ENCODE measurements around the gene AIF1L. TPM values are rescaled to one million over a fixed set of nuclear protein-coding genes. Genes with fewer than 3 reads are reported as not detected.

AIF1L gene
- total and polyA plus RNA-seq, 8 donors: 9.3 to 49.2 (median 41.5) TPM

- TF ChIP-seq, protein P1, sequence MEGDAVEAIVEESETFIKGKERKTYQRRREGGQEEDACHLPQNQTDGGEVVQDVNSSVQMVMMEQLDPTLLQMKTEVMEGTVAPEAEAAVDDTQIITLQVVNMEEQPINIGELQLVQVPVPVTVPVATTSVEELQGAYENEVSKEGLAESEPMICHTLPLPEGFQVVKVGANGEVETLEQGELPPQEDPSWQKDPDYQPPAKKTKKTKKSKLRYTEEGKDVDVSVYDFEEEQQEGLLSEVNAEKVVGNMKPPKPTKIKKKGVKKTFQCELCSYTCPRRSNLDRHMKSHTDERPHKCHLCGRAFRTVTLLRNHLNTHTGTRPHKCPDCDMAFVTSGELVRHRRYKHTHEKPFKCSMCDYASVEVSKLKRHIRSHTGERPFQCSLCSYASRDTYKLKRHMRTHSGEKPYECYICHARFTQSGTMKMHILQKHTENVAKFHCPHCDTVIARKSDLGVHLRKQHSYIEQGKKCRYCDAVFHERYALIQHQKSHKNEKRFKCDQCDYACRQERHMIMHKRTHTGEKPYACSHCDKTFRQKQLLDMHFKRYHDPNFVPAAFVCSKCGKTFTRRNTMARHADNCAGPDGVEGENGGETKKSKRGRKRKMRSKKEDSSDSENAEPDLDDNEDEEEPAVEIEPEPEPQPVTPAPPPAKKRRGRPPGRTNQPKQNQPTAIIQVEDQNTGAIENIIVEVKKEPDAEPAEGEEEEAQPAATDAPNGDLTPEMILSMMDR (IDR thresholded peaks at IDR 0.05): no peak
- H3K4me1 ChIP-seq: peaks cover 6 to 17% of the 10 kb centered on the region in 2 donors
These were observed 2.3 kb upstream of the AIF1L start for GRCh38 chr9:131094015-131094414.

GRCh38 chr9:131094622-131095021 is 1.7 kb upstream of the AIF1L start:
- Histone ChIP-seq H3K4me3 (no peak overlapping the region), H3K27me3 (peaks cover 14 to 54% of the 10 kb centered on the region in 2 donors), H3K4me1 (peaks cover 6 to 17% of the 10 kb centered on the region in 2 donors), H3K27ac (no peak overlapping the region), H3K36me3 (no peaks in the 10 kb centered on the region), H3K9me3 (no peaks in the 10 kb centered on the region)
- DNase-seq (no peak), ATAC-seq (no peak)
- intact Hi-C loops (cut with DNase I): no loop called here
- TF ChIP-seq, protein P1 (IDR thresholded peaks at IDR 0.05): no peak

More at GRCh38 chr9:131094015-131094414, 2.3 kb upstream of the AIF1L start:
- Histone ChIP-seq H3K27me3 (peaks cover 14 to 54% of the 10 kb centered on the region in 2 donors), H3K4me3 (no peak overlapping the region), H3K9me3 (no peaks in the 10 kb centered on the region), H3K27ac (no peak overlapping the region), H3K36me3 (no peaks in the 10 kb centered on the region)
- DNase-seq (no peak), ATAC-seq (no peak)
- intact Hi-C loops (cut with DNase I): no loop called here

DNA sequence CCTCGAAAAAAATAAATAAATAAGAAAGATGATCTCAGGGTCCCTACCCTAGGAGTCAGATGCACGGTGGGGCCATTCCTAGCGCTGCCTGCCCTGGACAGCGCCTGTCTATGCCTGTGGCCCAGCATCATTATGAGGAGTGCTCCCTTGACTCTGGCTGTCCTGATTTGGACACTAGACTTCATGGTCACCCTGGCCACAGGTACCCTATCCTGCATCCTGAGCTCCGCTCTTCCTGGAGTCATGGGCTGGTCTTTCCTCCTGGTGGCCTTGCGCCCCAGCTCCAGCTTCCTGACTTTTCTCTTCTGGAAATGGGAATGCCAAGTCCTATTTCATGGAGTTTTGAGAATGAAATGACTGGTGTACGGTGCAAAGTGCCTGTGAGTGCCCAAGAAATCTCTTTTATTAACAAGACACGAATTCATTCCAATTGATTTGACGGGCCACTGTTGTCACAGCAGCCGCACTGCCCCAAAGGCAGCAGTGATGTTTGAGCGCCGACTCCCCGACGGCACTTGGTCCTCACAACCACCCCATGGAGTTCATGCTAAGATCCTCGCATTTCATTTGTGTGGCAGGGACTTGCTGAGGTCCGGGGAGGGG is 564 bp upstream of the AIF1L start:
- no peaks in the 10 kb centered on the region for H3K36me3 ChIP-seq
- no peak for DNase-seq
- ATAC-seq: no peak
- intact Hi-C loops (cut with DNase I): no loop called here
- no peak overlapping the region for H3K27ac ChIP-seq
- peaks cover 6 to 17% of the 10 kb centered on the region in 2 donors for H3K4me1 ChIP-seq
- H3K4me3 ChIP-seq: peak overlapping the region; percentile 42 to 57
- TF ChIP-seq, protein P1 (IDR thresholded peaks at IDR 0.05): no peak
- peaks cover 14 to 54% of the 10 kb centered on the region in 2 donors for H3K27me3 ChIP-seq
- no peaks in the 10 kb centered on the region for H3K9me3 ChIP-seq

DNA sequence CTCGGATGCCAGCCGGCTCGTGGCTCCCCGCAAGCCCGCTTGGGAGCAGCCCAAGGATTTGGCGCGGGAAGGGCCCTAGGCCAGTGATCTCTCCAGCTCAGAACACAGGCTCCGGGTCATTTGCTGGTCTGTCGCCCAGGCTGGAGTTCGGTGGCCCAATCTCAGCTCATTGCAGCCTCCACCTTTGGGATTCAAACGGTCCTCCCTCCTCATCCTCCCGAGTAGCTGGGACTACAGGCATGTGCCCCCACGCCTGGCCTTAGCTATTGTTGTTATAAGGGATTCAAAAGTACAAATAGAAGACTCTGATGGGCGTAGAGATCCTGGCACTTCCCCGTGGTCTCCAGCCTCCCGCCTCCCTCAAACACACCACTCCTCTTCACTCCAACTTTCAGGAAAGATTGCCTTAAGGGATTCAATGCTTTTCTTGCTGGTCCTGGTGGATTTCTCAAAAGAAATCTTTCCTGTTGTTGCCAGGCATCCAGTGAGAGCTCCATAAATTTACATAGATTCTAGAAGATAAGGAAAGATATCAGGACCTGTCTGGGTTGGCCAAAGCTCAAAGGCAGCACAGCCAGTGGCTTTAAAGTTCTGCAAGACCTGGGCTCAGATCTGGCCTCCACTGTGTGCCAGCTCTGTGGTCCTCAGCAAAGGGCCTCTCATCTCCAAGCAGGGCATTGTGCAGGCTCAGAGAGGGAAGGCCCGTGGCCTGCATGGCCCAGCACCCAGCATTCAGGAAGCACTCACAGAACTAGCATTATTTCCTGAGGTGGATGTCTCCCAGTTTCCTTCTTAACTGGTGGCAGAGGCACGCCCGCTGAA is 1.0 kb downstream of the AIF1L start:
- H3K36me3 ChIP-seq: no peaks in the 10 kb centered on the region
- no peak for DNase-seq
- H3K4me3 ChIP-seq: peak overlapping the region in 1 of 2 donors; percentile 57
- peaks cover 6 to 17% of the 10 kb centered on the region in 2 donors for H3K4me1 ChIP-seq
- ATAC-seq: no peak
- intact Hi-C loops (cut with DNase I): no loop called here
- no peaks in the 10 kb centered on the region for H3K9me3 ChIP-seq
- peak overlapping the region in 1 of 2 donors; percentile 33 for H3K27ac ChIP-seq
- peaks cover 14 to 54% of the 10 kb centered on the region in 2 donors for H3K27me3 ChIP-seq
- TF ChIP-seq, protein P1 (IDR thresholded peaks at IDR 0.05): no peak

GRCh38 chr9:131097948-131098278 is 1.6 kb downstream of the AIF1L start:
- Histone ChIP-seq H3K27me3 (peaks cover 14 to 54% of the 10 kb centered on the region in 2 donors), H3K4me3 (peak overlapping the region in 1 of 2 donors; percentile 57), H3K9me3 (no peaks in the 10 kb centered on the region), H3K36me3 (no peaks in the 10 kb centered on the region), H3K4me1 (peaks cover 6 to 17% of the 10 kb centered on the region in 2 donors), H3K27ac (no peak overlapping the region)
- ATAC-seq (no peak), DNase-seq (no peak)
- intact Hi-C loops (cut with DNase I): no loop called here
- TF ChIP-seq, protein P1 (IDR thresholded peaks at IDR 0.05): no peak

Data from left lung (tissue), 10 donors.